ENCODE results near the gene THADA. TPM values are rescaled to one million over a fixed set of nuclear protein-coding genes. Genes with fewer than 3 reads are reported as not detected.

The THADA gene
- total RNA-seq, 1 donor from 2014 or later = 51.4 TPM

GRCh38 chr2:43216629-43217028 is 379.2 kb downstream of the THADA start:
- POLR2A ChIA-PET = interaction anchor here (0.9 to 13.9 kb wide), 5 partner anchors 11 to 86 kb away, joined by 3 to 561 read pairs (median 58); partner anchors contain the start of gene ZFP36L2
- Mint-ChIP-seq H3K27ac (no peak overlapping the region), H3K9me3 (no peaks in the 10 kb centered on the region), H3K4me3 (no peak overlapping the region), H3K27me3 (no peaks in the 10 kb centered on the region), H3K4me1 (peaks cover 66% of the 10 kb centered on the region), H3K36me3 (ENCODE audit: low read depth) (peaks cover 4% of the 10 kb centered on the region)
- ATAC-seq (ENCODE audit: low read depth) = no peak
- no peak for DNase-seq
- no peak for TF ChIP-seq CTCF (IDR thresholded peaks at IDR 0.05)
- intact Hi-C loops (cut with micrococcal nuclease) = no loop called here
- CTCF ChIA-PET = interaction anchor here (1.4 to 3.0 kb wide), 2 partner anchors 8 to 13 kb away, joined by 4 to 12 read pairs; no protein-coding TSS in a partner anchor

GRCh38 chr2:43215673-43216255 is 380.1 kb downstream of the THADA start:
- DNase-seq (no peak), ATAC-seq (ENCODE audit: low read depth) (no peak)
- H3K9me3 Mint-ChIP-seq = no peaks in the 10 kb centered on the region
- peaks cover 61% of the 10 kb centered on the region for H3K4me1 Mint-ChIP-seq
- TF ChIP-seq CTCF (IDR thresholded peaks at IDR 0.05) = no peak
- H3K27me3 Mint-ChIP-seq = no peaks in the 10 kb centered on the region
- H3K4me3 Mint-ChIP-seq = no peak overlapping the region
- CTCF ChIA-PET = interaction anchor here (1.4 kb wide), 1 partner anchor 9 kb away, joined by 4 read pairs; no protein-coding TSS in a partner anchor
- no peaks in the 10 kb centered on the region for H3K36me3 Mint-ChIP-seq (ENCODE audit: low read depth)
- intact Hi-C loops (cut with micrococcal nuclease) = no loop called here
- H3K27ac Mint-ChIP-seq = no peak overlapping the region
- POLR2A ChIA-PET = interaction anchor here (0.6 to 4.6 kb wide), 4 partner anchors 12 to 42 kb away, joined by 3 to 58 read pairs (median 3); partner anchors contain the start of gene ZFP36L2

GRCh38 chr2:43214253-43214652 is 381.6 kb downstream of the THADA start:
- no peak overlapping the region for H3K27ac Mint-ChIP-seq
- ChIA-PET POLR2A (interaction anchor here (0.7 to 1.3 kb wide), 2 partner anchors 22 to 40 kb away, joined by 4 to 6 read pairs; no protein-coding TSS in a partner anchor), CTCF (no interaction called here)
- no peaks in the 10 kb centered on the region for H3K9me3 Mint-ChIP-seq
- no peaks in the 10 kb centered on the region for H3K27me3 Mint-ChIP-seq
- H3K36me3 Mint-ChIP-seq (ENCODE audit: low read depth) = no peaks in the 10 kb centered on the region
- H3K4me1 Mint-ChIP-seq = peaks cover 57% of the 10 kb centered on the region
- ATAC-seq (ENCODE audit: low read depth) (no peak), DNase-seq (no peak)
- no peak overlapping the region for H3K4me3 Mint-ChIP-seq
- intact Hi-C loops (cut with micrococcal nuclease) = no loop called here
- TF ChIP-seq CTCF (IDR thresholded peaks at IDR 0.05) = no peak

- ATAC-seq (ENCODE audit: low read depth) (peak; percentile 72), DNase-seq (no peak)
- H3K27me3 Mint-ChIP-seq = no peaks in the 10 kb centered on the region
- H3K4me1 Mint-ChIP-seq = peaks cover 44% of the 10 kb centered on the region
- TF ChIP-seq CTCF (IDR thresholded peaks at IDR 0.05) = no peak
- ChIA-PET CTCF (no interaction called here), POLR2A (interaction anchor here (0.7 to 1.5 kb wide), 5 partner anchors 10 to 79 kb away, joined by 3 to 4 read pairs (median 3); no protein-coding TSS in a partner anchor)
- peak overlapping the region; percentile 42 for H3K4me3 Mint-ChIP-seq
- H3K9me3 Mint-ChIP-seq = no peaks in the 10 kb centered on the region
- no peaks in the 10 kb centered on the region for H3K36me3 Mint-ChIP-seq (ENCODE audit: low read depth)
- intact Hi-C loops (cut with micrococcal nuclease) = no loop called here
- H3K27ac Mint-ChIP-seq = peak overlapping the region; percentile 70
Measured at GRCh38 chr2:43212931-43213330, 382.9 kb downstream of the THADA start.

GRCh38 chr2:43212216-43212835 is 383.5 kb downstream of the THADA start:
- Mint-ChIP-seq H3K4me1 (peaks cover 41% of the 10 kb centered on the region), H3K27ac (peak overlapping the region; percentile 70), H3K27me3 (no peaks in the 10 kb centered on the region), H3K4me3 (peak overlapping the region; percentile 32), H3K9me3 (no peaks in the 10 kb centered on the region), H3K36me3 (ENCODE audit: low read depth) (no peaks in the 10 kb centered on the region)
- no peak for DNase-seq
- no peak for TF ChIP-seq CTCF (IDR thresholded peaks at IDR 0.05)
- intact Hi-C loops (cut with micrococcal nuclease) = no loop called here
- CTCF ChIA-PET = no interaction called here
- POLR2A ChIA-PET = interaction anchor here (0.9 to 1.5 kb wide), 2 partner anchors 9 to 10 kb away, joined by 3 to 4 read pairs; no protein-coding TSS in a partner anchor
- no peak for ATAC-seq (ENCODE audit: low read depth)

All from activated B cell treated with CpG ODN at 0.5 μM for 24 hours (primary cell).